IMR-90 (cell line): Measurements from ENCODE around the gene TEF. TPM values are rescaled to one million over a fixed set of nuclear protein-coding genes. Genes with fewer than 3 reads are reported as not detected.

Experiments
- ATAC-seq: fragments of 200-7000 bp; cut with Tn5 transposase; 2 replicates; pipeline ENCODE4 v1.9.1; 2020; ENCODE audit warnings: low read depth, mild to moderate bottlenecking, moderate library complexity
- BruUV-seq: library from RNA; stranded (reverse); fragments of 400-500 nt; replicated peaks from 2 replicates; lab custom pipeline; 2021; lab: Mats Ljungman, UMichigan
- CTCF ChIA-PET: fragments of 300-600 bp; formaldehyde crosslinking; extraction: SDS; loops from one replicate; lab custom pipeline; 2021; ENCODE audit warnings: antibody characterized with exemption; lab: Yijun Ruan, JAX
- POLR2A ChIA-PET: fragments of 300-600 bp; sonication (Branson Sonifier 250); formaldehyde crosslinking; loops from one replicate; lab custom pipeline; 2022; ENCODE audit warnings: antibody characterized with exemption; ENCODE audit not compliant: unreplicated experiment; lab: Charles Lee
- DNase-seq: peaks from one replicate; pipeline ENCODE4 v3.0.0; 2013
- H2AFZ ChIP-seq: replicated peaks from 2 replicates; pipeline ENCODE3; 2013; ENCODE audit warnings: low read length, mild to moderate bottlenecking; ENCODE audit not compliant: poor library complexity
- H2AK5ac ChIP-seq: 2 replicates; pipeline ENCODE4 v1.6.1; 2013; ENCODE audit warnings: low read depth, low read length, inconsistent platforms
- H2AK9ac ChIP-seq: replicated peaks from 2 replicates; pipeline ENCODE3; 2013; ENCODE audit warnings: mild to moderate bottlenecking, low read depth, low read length, moderate library complexity; ENCODE audit not compliant: poor library complexity
- H2BK120ac ChIP-seq: 2 replicates; pipeline ENCODE4 v1.6.1; 2013; ENCODE audit warnings: low read depth, low read length, inconsistent platforms
- H2BK15ac ChIP-seq: 3 replicates; pipeline ENCODE4 v1.6.1; 2013; ENCODE audit warnings: low read depth, low read length, inconsistent platforms
- H2BK20ac ChIP-seq: 2 replicates; pipeline ENCODE4 v1.6.1; 2013; ENCODE audit warnings: low read depth, mild to moderate bottlenecking, inconsistent platforms, low read length, moderate library complexity
- H2BK5ac ChIP-seq: 2 replicates; pipeline ENCODE4 v1.6.1; 2013; ENCODE audit warnings: mild to moderate bottlenecking, low read depth, low read length, inconsistent platforms; ENCODE audit not compliant: poor library complexity, severe bottlenecking
- H3K14ac ChIP-seq: replicated peaks from 2 replicates; pipeline ENCODE4 v1.6.1; 2013; ENCODE audit warnings: low read depth, low read length, inconsistent platforms
- H3K18ac ChIP-seq: 2 replicates; pipeline ENCODE4 v1.6.1; 2013; ENCODE audit warnings: low read depth, low read length, control low read depth
- H3K23ac ChIP-seq: 2 replicates; pipeline ENCODE4 v1.6.1; 2013; ENCODE audit warnings: low read depth, low read length, inconsistent platforms
- H3K27ac ChIP-seq: 2 replicates; pipeline ENCODE4 v1.5.1; 2013; ENCODE audit warnings: mild to moderate bottlenecking, control low read depth, low read length; ENCODE audit not compliant: insufficient read depth
- H3K27me3 ChIP-seq: 2 replicates; pipeline ENCODE4 v1.6.1; 2013; ENCODE audit warnings: low read length; ENCODE audit not compliant: control insufficient read depth, insufficient read depth
- H3K36me3 ChIP-seq: 2 replicates; pipeline ENCODE4 v1.6.1; 2013; ENCODE audit warnings: low read length, mixed read lengths; ENCODE audit not compliant: control insufficient read depth, insufficient read depth
- H3K4ac ChIP-seq: 2 replicates; pipeline ENCODE4 v1.6.1; 2013; ENCODE audit warnings: low read depth, low read length, inconsistent platforms
- H3K4me1 ChIP-seq: 2 replicates; pipeline ENCODE4 v1.6.1; 2013; ENCODE audit warnings: low read length, mixed read lengths; ENCODE audit not compliant: control insufficient read depth, insufficient read depth
- H3K4me2 ChIP-seq: 2 replicates; pipeline ENCODE4 v1.6.1; 2013; ENCODE audit warnings: low read depth, mild to moderate bottlenecking, control low read depth, low read length, moderate library complexity
- H3K4me3 ChIP-seq: 2 replicates; pipeline ENCODE4 v1.5.1; 2013; ENCODE audit warnings: low read depth, mild to moderate bottlenecking, control low read depth, low read length, moderate library complexity; ENCODE audit not compliant: insufficient read depth
- H3K56ac ChIP-seq: 2 replicates; pipeline ENCODE4 v1.6.1; 2013; ENCODE audit warnings: low read length, inconsistent platforms; ENCODE audit not compliant: insufficient read depth; ENCODE audit errors: extremely low read depth
- H3K79me1 ChIP-seq, 2 experiments: 2 replicates each; pipeline ENCODE4 v1.6.1; 2013; ENCODE audit warnings: low read length in 2 of 2, inconsistent platforms in 1 of 2, low read depth in 1 of 2
- H3K9ac ChIP-seq: 2 replicates; pipeline ENCODE4 v1.6.1; 2013; ENCODE audit warnings: low read depth, low read length, control low read depth
- H3K9me1 ChIP-seq: 2 replicates; pipeline ENCODE4 v1.6.1; 2013; ENCODE audit warnings: low read length, inconsistent platforms; ENCODE audit not compliant: insufficient read depth
- H3K9me3 ChIP-seq: 2 replicates; pipeline ENCODE4 v1.6.1; 2013; ENCODE audit warnings: low read length; ENCODE audit not compliant: control insufficient read depth, insufficient read depth
- H4K20me1 ChIP-seq: 2 replicates; pipeline ENCODE4 v1.6.1; 2013; ENCODE audit warnings: low read length, inconsistent platforms; ENCODE audit not compliant: insufficient read depth
- H4K5ac ChIP-seq: 2 replicates; pipeline ENCODE4 v1.6.1; 2013; ENCODE audit warnings: mild to moderate bottlenecking, low read depth, low read length, control low read depth
- H4K8ac ChIP-seq, 2 experiments: 2 replicates each; pipeline ENCODE4 v1.6.1; 2013; ENCODE audit warnings: low read depth in 2 of 2, low read length in 2 of 2, control low read depth in 1 of 2, inconsistent platforms in 1 of 2
- H4K91ac ChIP-seq: 2 replicates; pipeline ENCODE4 v1.6.1; 2013; ENCODE audit warnings: low read depth, low read length, inconsistent platforms; ENCODE audit not compliant: insufficient read depth
- FOS ChIP-seq: fragments of 150-350 bp; IDR thresholded peaks from 2 replicates; pipeline ENCODE4 v1.6.1; 2016; ENCODE audit warnings: low read depth, low read length
- POLR2A ChIP-seq: IDR thresholded peaks from 2 replicates; pipeline ENCODE4 v1.6.1; 2012; ENCODE audit warnings: mild to moderate bottlenecking, low read depth, low read length
- WGBS, 2 experiments: methylation state at CpG; one replicate each; pipeline versions ENCODE4 v1.1.5 to v1.1.7; 2013; ENCODE audit warnings: missing lambda C conversion rate in 2 of 2; ENCODE audit not compliant: insufficient read length in 1 of 2; ENCODE audit errors: extremely low coverage in 2 of 2; 5-methylcytosine and 5-hydroxymethylcytosine counted together
- dilution Hi-C: fragments of 300-500 bp; cut with HindIII; formaldehyde crosslinking; loops from one replicate; pipeline ENCODE4 v1.14.3; 2018; ENCODE audit warnings: low sequenced_read_pairs; ENCODE audit not compliant: unreplicated experiment
- in situ Hi-C: fragments of 300-500 bp; cut with MboI; formaldehyde crosslinking; loops from 3 replicates; pipeline ENCODE4 v1.14.3; 2019; ENCODE audit warnings: low sequenced_read_pairs, inconsistent platforms, mixed read lengths
- intact Hi-C: fragments of 100-400 bp; cut with micrococcal nuclease; formaldehyde crosslinking; loops from 2 replicates; pipeline ENCODE4 v1.10.0; 2022
- polyA plus RNA-seq, 3 experiments: library from polyadenylated mRNA; depleted of rRNA; stranded (reverse); fragments of >200 nt; gene quantifications; 2 replicates each; pipeline ENCODE4 v1.2.3, GENCODE V29; 2012; ENCODE audit warnings: low replicate concordance in 1 of 3
- total RNA-seq: library from RNA; depleted of rRNA; stranded (reverse); fragments of >200 nt; gene quantifications from 2 replicates; pipeline ENCODE4 v1.2.3, GENCODE V29; 2012
- TF ChIP-seq, protein P1 (sequence below): fragments of 150-350 bp; IDR thresholded peaks from 2 replicates; pipeline ENCODE4 v1.6.1; 2017; ENCODE audit warnings: mild to moderate bottlenecking, antibody characterized with exemption, low read length, low read depth

Gene TEF
- total and polyA plus RNA-seq, 2 of the 4 experiments (the other 2 are of a cell fraction) = 5.6 to 11.6 TPM

DNA sequence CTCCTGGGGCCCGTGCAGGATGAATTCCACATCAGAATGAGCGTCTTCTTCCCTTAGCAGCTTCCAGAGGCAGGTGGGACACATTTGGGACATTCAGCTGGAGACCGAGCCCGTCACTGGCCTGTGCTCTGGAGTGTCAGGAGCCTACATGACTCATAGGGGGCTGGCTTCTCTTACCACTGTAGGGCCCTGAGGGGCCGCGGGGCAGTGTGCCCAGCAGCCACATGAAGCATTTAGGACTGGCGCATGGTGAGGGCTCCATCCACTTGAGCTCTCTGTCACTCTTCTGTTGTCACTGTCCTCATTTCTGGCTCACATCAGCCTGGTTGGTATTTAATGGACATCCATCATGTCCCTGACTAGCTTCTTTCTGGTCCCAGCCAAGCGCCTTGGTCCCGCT lies 38.0 kb upstream of the TEF start:
- dilution Hi-C loops (no loop called here), in situ Hi-C loops (no loop called here), intact Hi-C loops (no loop called here)
- peaks cover 14 to 52% of the 10 kb centered on the region in 2 experiments for H3K79me1 ChIP-seq
- ChIA-PET POLR2A (no interaction called here), CTCF (no interaction called here)
- H3K9me1 ChIP-seq = no peaks in the 10 kb centered on the region
- no peak overlapping the region for H3K4me2 ChIP-seq
- no peak overlapping the region for H2AFZ ChIP-seq
- no peak overlapping the region for H2BK15ac ChIP-seq
- H4K20me1 ChIP-seq = 0 out of 2 replicates have a peak, but pooled peaks cover 4% of the 10 kb centered on the region
- no peak overlapping the region for H4K5ac ChIP-seq
- peak overlapping the region; percentile 7; the same call in 1 of the 2 replicates for H2BK20ac ChIP-seq
- no peak overlapping the region for H3K18ac ChIP-seq
- no peak overlapping the region for H3K56ac ChIP-seq
- DNase-seq (no peak), ATAC-seq (no peak)
- H3K9me3 ChIP-seq = no peaks in the 10 kb centered on the region
- no peak overlapping the region for H3K27ac ChIP-seq
- no peak overlapping the region for H3K4me3 ChIP-seq
- H2AK9ac ChIP-seq = no peak overlapping the region
- no peaks in the 10 kb centered on the region for H3K4me1 ChIP-seq
- H2BK120ac ChIP-seq = no peak overlapping the region
- 92% methylated on average over 2 of the region's 9 CpGs; no CpG with 5 or more reads in 1 of the 2 experiments for WGBS, 2 experiments
- H3K23ac ChIP-seq = no peak overlapping the region
- H3K36me3 ChIP-seq = peaks cover 85% of the 10 kb centered on the region
- H3K4ac ChIP-seq = no peak overlapping the region
- H4K8ac ChIP-seq = no peak overlapping the region
- no peak overlapping the region for H3K14ac ChIP-seq
- TF ChIP-seq POLR2A = no peak
- TF ChIP-seq FOS = no peak
- TF ChIP-seq, protein P1, sequence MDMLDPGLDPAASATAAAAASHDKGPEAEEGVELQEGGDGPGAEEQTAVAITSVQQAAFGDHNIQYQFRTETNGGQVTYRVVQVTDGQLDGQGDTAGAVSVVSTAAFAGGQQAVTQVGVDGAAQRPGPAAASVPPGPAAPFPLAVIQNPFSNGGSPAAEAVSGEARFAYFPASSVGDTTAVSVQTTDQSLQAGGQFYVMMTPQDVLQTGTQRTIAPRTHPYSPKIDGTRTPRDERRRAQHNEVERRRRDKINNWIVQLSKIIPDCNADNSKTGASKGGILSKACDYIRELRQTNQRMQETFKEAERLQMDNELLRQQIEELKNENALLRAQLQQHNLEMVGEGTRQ = no peak
- BruUV-seq = no TSS peak
- no peak overlapping the region for H2AK5ac ChIP-seq
- no peak overlapping the region for H3K9ac ChIP-seq
- no peak overlapping the region for H2BK5ac ChIP-seq
- H4K91ac ChIP-seq = no peak overlapping the region
- no peaks in the 10 kb centered on the region for H3K27me3 ChIP-seq
